ACC112 (cell line): ENCODE data around the gene CRIP3.

Experiments
- H2AFZ ChIP-seq: fragments of 200-600 bp; sonication (generic); one replicate; pipeline ENCODE4 v1.6.0; 2017; ENCODE audit warnings: antibody characterized with exemption, low read length; ENCODE audit not compliant: unreplicated experiment
- H3K27ac ChIP-seq: fragments of 200-600 bp; sonication (generic); 2 replicates; pipeline ENCODE4 v1.5.1; 2014; ENCODE audit warnings: low read depth, mild to moderate bottlenecking, antibody characterized with exemption, low read length, moderate library complexity
- H3K27me3 ChIP-seq: fragments of 200-600 bp; sonication (generic); 2 replicates; pipeline ENCODE4 v1.6.1; 2014; ENCODE audit warnings: mild to moderate bottlenecking, antibody characterized with exemption, low read length, moderate library complexity, mixed read lengths; ENCODE audit not compliant: insufficient read depth
- H3K36me3 ChIP-seq: fragments of 200-600 bp; sonication (generic); 2 replicates; pipeline ENCODE4 v1.6.1; 2016; ENCODE audit warnings: mild to moderate bottlenecking, antibody characterized with exemption, low read length, moderate library complexity, mixed read lengths; ENCODE audit not compliant: insufficient read depth
- H3K4me1 ChIP-seq: fragments of 200-600 bp; sonication (generic); one replicate; pipeline ENCODE4 v1.6.1; 2016; ENCODE audit warnings: low read length, mixed read lengths; ENCODE audit not compliant: insufficient read depth, unreplicated experiment, control insufficient read depth
- H3K4me3 ChIP-seq: fragments of 200-600 bp; sonication (generic); 2 replicates; pipeline ENCODE4 v1.5.1; 2014; ENCODE audit warnings: mild to moderate bottlenecking, low read depth, low read length
- H3K79me2 ChIP-seq: fragments of 200-600 bp; sonication (generic); one replicate; pipeline ENCODE4 v1.6.0; 2016; ENCODE audit warnings: low read length; ENCODE audit not compliant: control insufficient read depth, unreplicated experiment, insufficient read depth

Gene CRIP3

DNA sequence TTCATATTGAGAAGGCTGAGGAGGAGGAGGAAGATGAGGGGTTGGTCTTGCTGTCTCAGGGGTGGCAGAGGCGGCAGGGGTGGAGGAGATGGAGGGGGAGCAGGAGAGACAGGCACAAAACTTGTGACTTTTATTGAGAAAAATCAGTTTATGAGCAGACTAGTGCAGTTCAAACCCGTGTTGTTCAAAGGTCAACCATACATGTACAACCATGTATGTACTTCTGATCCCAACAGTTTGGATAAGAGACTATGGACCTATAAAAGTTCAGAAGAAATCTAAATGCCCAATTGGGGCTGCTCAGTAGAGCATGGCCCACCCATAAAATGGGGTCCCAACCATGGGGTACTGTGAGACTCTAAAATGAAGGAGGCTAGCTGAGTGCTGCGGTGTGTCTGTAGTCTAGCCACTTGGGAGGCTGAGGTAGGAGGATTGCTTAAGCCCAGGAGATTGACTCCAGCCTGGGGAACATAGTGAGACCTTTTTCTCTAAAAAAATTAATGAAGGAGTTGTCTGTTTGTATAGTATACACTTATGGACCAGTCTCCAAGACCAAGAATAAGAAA, 18.2 kb downstream of the CRIP3 start:
- no peaks in the 10 kb centered on the region for H3K36me3 ChIP-seq
- no peak overlapping the region for H3K27ac ChIP-seq
- no peaks in the 10 kb centered on the region for H3K4me1 ChIP-seq
- peaks cover 9% of the 10 kb centered on the region for H3K27me3 ChIP-seq
- no peak overlapping the region for H2AFZ ChIP-seq
- no peaks in the 10 kb centered on the region for H3K79me2 ChIP-seq
- H3K4me3 ChIP-seq, result no peak overlapping the region

DNA sequence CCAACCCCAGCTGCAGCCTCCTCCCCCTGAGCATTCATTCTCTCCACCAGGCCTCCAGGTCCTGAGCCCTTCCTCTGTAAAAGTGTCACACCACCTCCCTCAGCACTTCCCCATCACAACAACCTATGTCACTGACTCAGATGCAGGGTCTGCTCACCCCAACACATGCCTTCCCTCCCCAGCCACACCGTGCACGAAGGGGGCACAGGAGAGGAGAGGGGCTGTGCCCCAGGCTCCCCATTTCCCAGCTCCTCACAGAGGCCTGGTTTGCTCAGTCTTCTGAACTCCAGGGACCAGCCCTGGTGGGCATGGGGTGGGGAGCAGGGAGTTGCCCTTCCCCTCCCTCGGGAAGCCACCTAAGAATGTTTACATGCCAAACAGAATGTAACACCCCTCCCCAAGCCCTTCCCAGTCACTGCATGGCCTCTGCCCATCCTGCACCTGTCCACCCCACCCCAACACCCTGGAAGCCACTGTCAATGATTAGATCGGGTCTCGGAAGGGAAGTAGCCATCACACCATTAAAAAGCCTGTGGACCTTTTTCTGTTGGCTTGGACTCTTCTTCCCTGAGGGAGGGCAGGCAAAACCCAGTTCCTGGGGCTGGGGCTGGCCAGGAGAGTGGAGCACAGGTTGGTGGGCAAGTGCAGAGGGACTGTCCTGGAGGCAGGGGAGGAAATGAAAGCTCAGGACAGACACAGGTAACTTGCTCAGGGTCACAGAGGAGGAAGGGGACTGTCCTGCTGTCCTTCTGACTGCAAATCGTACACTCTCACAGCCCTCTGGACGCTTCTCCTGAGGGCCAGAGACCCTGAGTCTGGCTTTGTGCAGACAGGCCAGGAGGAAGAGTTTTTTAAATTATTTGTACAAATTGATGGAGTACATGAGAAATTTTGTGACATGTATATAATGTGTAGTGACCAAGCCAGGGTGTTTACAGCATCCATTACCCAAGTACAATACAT, 20.6 kb downstream of the CRIP3 start:
- no peaks in the 10 kb centered on the region for H3K79me2 ChIP-seq
- peaks cover 25% of the 10 kb centered on the region for H3K27me3 ChIP-seq
- no peak overlapping the region for H3K27ac ChIP-seq
- no peak overlapping the region for H3K4me3 ChIP-seq
- H3K4me1 ChIP-seq, result no peaks in the 10 kb centered on the region
- H3K36me3 ChIP-seq, result no peaks in the 10 kb centered on the region
- no peak overlapping the region for H2AFZ ChIP-seq

DNA sequence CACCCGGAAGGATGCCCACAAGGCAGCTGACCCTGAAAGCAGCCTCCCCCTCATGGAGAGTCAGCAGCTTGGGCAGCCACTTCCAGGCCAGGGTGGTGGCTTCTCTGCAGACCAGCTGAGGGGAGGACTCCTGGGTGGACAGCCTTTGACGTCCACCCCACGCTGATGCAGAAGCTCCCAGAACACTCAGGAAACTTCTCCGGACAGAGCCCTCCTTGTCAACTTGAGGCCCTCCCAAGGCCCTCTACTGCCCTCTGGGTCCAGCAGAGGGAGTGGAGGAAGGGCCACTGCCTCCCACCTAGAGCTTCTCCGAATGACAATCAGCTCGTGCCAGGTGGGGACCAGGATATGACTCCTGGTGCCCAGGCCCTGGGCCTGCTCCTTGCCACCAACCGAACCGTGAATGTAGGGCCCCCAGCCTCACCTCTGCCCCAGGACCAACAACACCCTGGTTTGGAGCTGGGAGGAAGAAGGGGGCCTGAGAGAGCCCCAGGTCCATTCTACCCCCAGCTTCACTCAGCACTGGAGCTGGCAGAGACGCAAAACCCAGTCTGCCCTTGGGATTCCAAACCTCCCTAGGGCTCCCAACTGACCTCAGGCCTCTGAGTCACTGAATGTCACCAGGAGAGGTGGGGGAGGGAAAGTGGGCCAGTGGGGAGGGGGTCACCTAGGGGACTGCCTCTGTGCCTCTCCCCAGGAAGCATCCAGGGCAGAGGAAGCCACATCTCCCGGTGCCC, 21.5 kb downstream of the CRIP3 start:
- Histone ChIP-seq H3K4me3 (no peak overlapping the region), H3K27ac (no peak overlapping the region), H3K36me3 (no peaks in the 10 kb centered on the region), H3K27me3 (peaks cover 28% of the 10 kb centered on the region), H2AFZ (no peak overlapping the region), H3K4me1 (no peaks in the 10 kb centered on the region), H3K79me2 (no peaks in the 10 kb centered on the region)

- no peaks in the 10 kb centered on the region for H3K36me3 ChIP-seq
- H3K79me2 ChIP-seq, result no peaks in the 10 kb centered on the region
- H3K27ac ChIP-seq, result no peak overlapping the region
- no peak overlapping the region for H3K4me3 ChIP-seq
- H2AFZ ChIP-seq, result no peak overlapping the region
- H3K4me1 ChIP-seq, result no peaks in the 10 kb centered on the region
- H3K27me3 ChIP-seq, result peaks cover 29% of the 10 kb centered on the region
Measured at GRCh38 chr6:43286456-43286979, 22.1 kb downstream of the CRIP3 start.

GRCh38 chr6:43285832-43286231, 22.8 kb downstream of the CRIP3 start:
- no peak overlapping the region for H3K4me3 ChIP-seq
- no peak overlapping the region for H2AFZ ChIP-seq
- peaks cover 31% of the 10 kb centered on the region for H3K27me3 ChIP-seq

GRCh38 chr6:43284991-43285781, 23.4 kb downstream of the CRIP3 start:
- H3K36me3 ChIP-seq, result no peaks in the 10 kb centered on the region
- H3K27ac ChIP-seq, result no peak overlapping the region
- peaks cover 36% of the 10 kb centered on the region for H3K27me3 ChIP-seq
- peak overlapping the region; percentile 12 for H2AFZ ChIP-seq
- H3K4me1 ChIP-seq, result no peaks in the 10 kb centered on the region
- no peaks in the 10 kb centered on the region for H3K79me2 ChIP-seq
- peak overlapping the region; percentile 56; the same call in 1 of the 2 replicates for H3K4me3 ChIP-seq

More at GRCh38 chr6:43285832-43286231, 22.8 kb downstream of the CRIP3 start:
- Histone ChIP-seq H3K79me2 (no peaks in the 10 kb centered on the region), H3K27ac (no peak overlapping the region), H3K4me1 (no peaks in the 10 kb centered on the region), H3K36me3 (no peaks in the 10 kb centered on the region)

DNA sequence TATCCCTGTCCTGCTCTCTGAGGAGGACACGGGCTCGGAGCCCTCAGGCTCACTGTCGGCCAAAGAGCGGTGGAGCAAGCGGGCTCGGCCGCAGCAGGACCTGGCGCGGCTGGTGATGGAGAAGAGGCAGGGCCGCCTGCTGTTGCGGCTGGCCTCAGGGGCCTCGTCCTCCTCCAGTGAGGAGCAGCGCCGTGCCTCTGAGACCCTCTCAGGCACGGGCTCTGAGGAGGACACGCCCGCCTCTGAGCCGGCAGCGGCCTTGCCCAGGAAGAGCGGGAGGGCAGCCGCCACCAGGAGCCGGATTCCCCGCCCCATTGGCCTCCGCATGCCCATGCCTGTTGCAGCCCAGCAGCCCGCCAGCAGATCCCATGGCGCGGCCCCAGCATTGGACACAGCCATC, 24.7 kb downstream of the CRIP3 start:
- H3K4me1 ChIP-seq, result no peaks in the 10 kb centered on the region
- H2AFZ ChIP-seq, result no peak overlapping the region
- no peaks in the 10 kb centered on the region for H3K36me3 ChIP-seq

DNA sequence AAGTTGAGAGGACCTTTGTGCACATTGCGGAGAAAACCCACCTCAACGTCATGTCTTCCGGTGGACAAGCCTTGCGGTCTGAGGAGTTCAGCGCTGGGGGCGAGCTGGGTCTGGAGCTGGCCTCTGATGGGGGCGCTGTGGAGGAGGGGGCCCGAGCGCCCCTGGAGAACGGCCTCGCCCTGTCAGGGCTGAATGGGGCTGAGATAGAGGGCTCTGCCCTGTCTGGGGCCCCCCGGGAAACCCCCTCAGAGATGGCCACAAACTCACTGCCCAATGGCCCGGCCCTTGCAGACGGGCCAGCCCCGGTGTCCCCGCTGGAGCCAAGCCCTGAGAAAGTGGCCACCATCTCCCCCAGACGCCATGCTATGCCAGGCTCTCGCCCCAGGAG, 25.1 kb downstream of the CRIP3 start:
- Histone ChIP-seq H2AFZ (no peak overlapping the region), H3K27me3 (peaks cover 36% of the 10 kb centered on the region), H3K4me3 (no peak overlapping the region), H3K4me1 (peaks cover 3% of the 10 kb centered on the region), H3K36me3 (no peaks in the 10 kb centered on the region), H3K79me2 (no peaks in the 10 kb centered on the region), H3K27ac (no peak overlapping the region)

More for the DNA sequence above, 24.7 kb downstream of the CRIP3 start:
- H3K4me3 ChIP-seq, result no peak overlapping the region
- no peaks in the 10 kb centered on the region for H3K79me2 ChIP-seq
- no peak overlapping the region for H3K27ac ChIP-seq
- peaks cover 36% of the 10 kb centered on the region for H3K27me3 ChIP-seq

- H2AFZ ChIP-seq, result no peak overlapping the region
- H3K27me3 ChIP-seq, result peaks cover 36% of the 10 kb centered on the region
- no peak overlapping the region for H3K27ac ChIP-seq
- H3K36me3 ChIP-seq, result no peaks in the 10 kb centered on the region
- H3K4me1 ChIP-seq, result peaks cover 6% of the 10 kb centered on the region
- no peaks in the 10 kb centered on the region for H3K79me2 ChIP-seq
- no peak overlapping the region for H3K4me3 ChIP-seq
Measured at GRCh38 chr6:43282636-43283513, 25.8 kb downstream of the CRIP3 start.
